ENCODE results near the gene FRMD1.

- TF ChIP-seq CTCF (conservative IDR thresholded peaks at IDR 0.05; ENCODE audit: low read depth, low read length) = no peak
- TF ChIP-seq EZH2 (IDR thresholded peaks at IDR 0.05; ENCODE audit: low read length, unreplicated experiment) = no peak
Measured at GRCh38 chr6:168054765-168055560, 24.0 kb downstream of the FRMD1 start.
